IPS-18a (cell line): ENCODE data around the gene EPHA4.

Experiments used
- H3K27ac ChIP-seq: one replicate; pipeline ENCODE4 v1.5.1; 2013; ENCODE audit warnings: low read length
- H3K27me3 ChIP-seq: one replicate; pipeline ENCODE4 v1.6.1; 2013; ENCODE audit warnings: mild to moderate bottlenecking, low read length; ENCODE audit not compliant: control insufficient read depth, insufficient read depth
- H3K36me3 ChIP-seq: one replicate; pipeline ENCODE4 v1.6.1; 2013; ENCODE audit warnings: low read depth, low read length; ENCODE audit not compliant: control insufficient read depth
- H3K4me1 ChIP-seq: one replicate; pipeline ENCODE4 v1.6.1; 2013; ENCODE audit warnings: low read depth, low read length; ENCODE audit not compliant: control insufficient read depth
- H3K4me3 ChIP-seq: one replicate; pipeline ENCODE4 v1.5.1; 2013; ENCODE audit warnings: low read length
- H3K9ac ChIP-seq: one replicate; pipeline ENCODE4 v1.6.1; 2013; ENCODE audit warnings: mild to moderate bottlenecking, low read length, moderate library complexity
- H3K9me3 ChIP-seq: one replicate; pipeline ENCODE4 v1.6.1; 2013; ENCODE audit warnings: low read depth, low read length; ENCODE audit not compliant: control insufficient read depth

The EPHA4 gene

DNA sequence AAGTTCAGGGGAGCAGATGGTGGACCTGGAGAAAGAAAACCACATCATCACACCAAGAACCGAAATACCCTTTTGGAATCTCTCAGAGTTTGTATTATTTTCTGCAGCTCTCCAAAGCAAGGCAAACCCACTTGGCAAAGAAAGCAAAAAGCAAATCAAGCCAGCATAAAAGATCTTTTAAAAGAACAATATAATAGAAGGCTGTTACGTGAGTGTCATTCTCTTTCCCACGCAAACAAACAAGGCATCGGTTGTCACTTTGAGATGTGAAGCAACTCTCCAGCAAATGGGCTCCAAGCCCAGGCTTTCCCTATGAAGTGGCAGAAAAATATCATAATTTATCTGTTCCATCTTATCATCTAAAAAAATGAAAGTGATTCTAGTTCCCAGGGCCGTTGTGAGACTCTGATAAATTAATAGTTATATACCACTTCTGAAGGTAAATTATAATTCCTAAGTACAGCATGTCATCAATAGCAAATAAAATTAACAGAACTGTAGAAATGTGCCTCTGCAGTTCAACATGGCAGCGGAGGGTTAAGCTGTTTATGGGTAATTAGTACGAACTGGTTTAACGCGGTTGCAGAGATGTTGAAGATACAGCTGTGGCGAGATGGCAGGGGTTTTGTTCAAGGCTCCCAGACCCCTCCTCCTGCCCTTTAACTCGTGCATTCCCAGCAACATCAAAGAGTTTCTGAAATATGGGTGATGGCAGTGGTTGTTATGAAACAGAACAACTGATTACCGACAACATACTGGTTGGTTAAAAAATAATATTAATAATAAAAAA, 89.2 kb downstream of the EPHA4 start:
- Histone ChIP-seq H3K4me3 (no peak overlapping the region), H3K27me3 (no peaks in the 10 kb centered on the region), H3K4me1 (peaks cover 7% of the 10 kb centered on the region), H3K9me3 (no peaks in the 10 kb centered on the region), H3K36me3 (no peaks in the 10 kb centered on the region), H3K9ac (no peak overlapping the region), H3K27ac (no peak overlapping the region)

GRCh38 chr2:221480821-221481220, 91.3 kb downstream of the EPHA4 start:
- Histone ChIP-seq H3K9ac (no peak overlapping the region), H3K4me1 (peaks cover 7% of the 10 kb centered on the region), H3K27me3 (no peaks in the 10 kb centered on the region), H3K4me3 (no peak overlapping the region), H3K9me3 (no peaks in the 10 kb centered on the region), H3K36me3 (no peaks in the 10 kb centered on the region), H3K27ac (no peak overlapping the region)

DNA sequence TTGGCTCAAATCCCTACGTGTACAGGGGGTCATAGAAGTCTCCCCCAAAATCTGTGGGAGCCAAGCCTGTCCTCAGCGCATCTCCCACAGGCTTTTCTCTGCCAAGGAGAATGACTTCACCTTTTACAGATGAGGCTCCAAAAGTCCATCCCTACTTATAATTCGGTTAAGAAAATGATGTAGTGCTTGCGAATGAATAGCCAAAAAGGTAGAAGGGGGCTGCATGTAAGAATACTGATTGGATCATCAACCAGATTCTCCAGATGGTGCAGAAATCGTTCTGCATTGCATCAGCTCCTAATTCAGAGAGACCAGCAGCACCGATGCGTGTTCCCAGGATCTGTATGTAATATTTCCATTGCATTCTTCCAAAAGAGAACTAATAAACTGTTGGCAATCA, 91.9 kb downstream of the EPHA4 start:
- H3K27ac ChIP-seq: no peak overlapping the region
- peaks cover 7% of the 10 kb centered on the region for H3K4me1 ChIP-seq
- H3K27me3 ChIP-seq: no peaks in the 10 kb centered on the region
- H3K9ac ChIP-seq: no peak overlapping the region
- H3K36me3 ChIP-seq: no peaks in the 10 kb centered on the region
- H3K4me3 ChIP-seq: no peak overlapping the region
- H3K9me3 ChIP-seq: no peaks in the 10 kb centered on the region

GRCh38 chr2:221478485-221478863, 93.6 kb downstream of the EPHA4 start:
- no peaks in the 10 kb centered on the region for H3K9me3 ChIP-seq
- H3K27me3 ChIP-seq: no peaks in the 10 kb centered on the region
- H3K9ac ChIP-seq: no peak overlapping the region
- no peaks in the 10 kb centered on the region for H3K36me3 ChIP-seq
- peaks cover 7% of the 10 kb centered on the region for H3K4me1 ChIP-seq
- H3K4me3 ChIP-seq: no peak overlapping the region
- H3K27ac ChIP-seq: no peak overlapping the region

DNA sequence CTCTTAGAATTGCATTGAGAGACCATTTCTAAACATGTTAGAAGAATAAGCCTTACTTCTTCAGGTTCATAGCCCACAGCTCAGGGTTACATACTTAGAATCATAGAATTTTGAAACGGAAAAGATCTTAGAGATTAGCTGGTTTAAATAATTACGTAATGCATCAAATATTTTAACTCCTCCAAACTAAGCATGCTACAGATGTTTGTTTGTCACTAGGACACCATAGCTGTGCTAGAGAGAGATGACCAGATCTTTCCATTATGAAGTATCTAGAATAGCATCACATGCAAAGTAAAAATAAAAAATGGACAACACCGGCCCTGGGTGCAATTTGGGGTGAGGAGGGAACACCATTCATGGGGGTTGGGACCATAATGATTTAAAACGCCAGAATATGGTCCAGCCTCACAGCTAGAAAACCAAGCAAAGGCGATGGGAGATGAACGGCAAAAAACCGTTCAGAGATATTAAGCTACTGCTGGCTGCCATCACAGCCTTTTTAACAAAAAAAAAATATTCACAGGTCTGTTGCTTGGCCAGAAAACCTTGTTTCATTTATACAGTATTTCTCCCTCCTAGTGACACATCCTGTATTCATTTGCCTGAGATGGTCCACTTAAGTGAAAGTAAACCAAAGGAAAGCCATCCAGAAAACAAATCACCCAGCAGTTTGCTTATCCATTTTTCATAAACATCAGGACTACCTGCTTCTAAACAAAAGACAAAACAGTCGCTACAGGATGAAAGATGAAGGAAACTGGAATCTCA, 94.2 kb downstream of the EPHA4 start:
- H3K9me3 ChIP-seq: no peaks in the 10 kb centered on the region
- no peaks in the 10 kb centered on the region for H3K27me3 ChIP-seq
- H3K4me3 ChIP-seq: no peak overlapping the region
- peaks cover 7% of the 10 kb centered on the region for H3K4me1 ChIP-seq
- no peaks in the 10 kb centered on the region for H3K36me3 ChIP-seq
- no peak overlapping the region for H3K27ac ChIP-seq
- H3K9ac ChIP-seq: no peak overlapping the region

GRCh38 chr2:221476195-221476594, 95.9 kb downstream of the EPHA4 start:
- Histone ChIP-seq H3K27ac (no peak overlapping the region), H3K4me3 (no peak overlapping the region), H3K9ac (no peak overlapping the region), H3K27me3 (no peaks in the 10 kb centered on the region), H3K36me3 (no peaks in the 10 kb centered on the region), H3K4me1 (peaks cover 7% of the 10 kb centered on the region), H3K9me3 (no peaks in the 10 kb centered on the region)

- no peaks in the 10 kb centered on the region for H3K9me3 ChIP-seq
- H3K9ac ChIP-seq: no peak overlapping the region
- no peak overlapping the region for H3K4me3 ChIP-seq
- H3K27ac ChIP-seq: no peak overlapping the region
- no peaks in the 10 kb centered on the region for H3K36me3 ChIP-seq
- H3K27me3 ChIP-seq: peaks cover 20% of the 10 kb centered on the region
- H3K4me1 ChIP-seq: peaks cover 6% of the 10 kb centered on the region
Observed at GRCh38 chr2:221473451-221473850, 98.7 kb downstream of the EPHA4 start.

GRCh38 chr2:221468317-221468716, 103.8 kb downstream of the EPHA4 start:
- H3K27me3 ChIP-seq: peaks cover 33% of the 10 kb centered on the region
- H3K36me3 ChIP-seq: no peaks in the 10 kb centered on the region
- H3K9me3 ChIP-seq: no peaks in the 10 kb centered on the region
- peaks cover 24% of the 10 kb centered on the region for H3K4me1 ChIP-seq
- H3K9ac ChIP-seq: no peak overlapping the region
- no peak overlapping the region for H3K27ac ChIP-seq
- H3K4me3 ChIP-seq: no peak overlapping the region

DNA sequence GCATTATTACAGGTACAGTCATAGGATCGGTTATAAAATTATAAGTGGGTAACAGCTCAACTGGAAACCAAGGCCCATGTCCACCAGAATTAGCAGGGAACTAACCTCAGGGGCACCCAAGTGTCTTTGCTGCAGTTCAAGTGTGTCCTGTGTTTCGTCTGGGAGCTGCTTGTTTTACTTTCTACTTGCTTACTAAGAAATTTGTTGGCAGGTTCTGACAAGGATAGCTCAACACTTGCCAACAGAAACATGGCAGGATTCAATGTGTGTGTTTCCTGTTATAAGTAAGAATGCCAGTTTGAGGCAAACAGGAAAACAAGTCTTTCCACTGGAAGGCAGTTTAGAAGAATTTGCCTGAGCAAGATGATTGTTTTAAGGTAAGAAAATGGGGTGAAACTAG, 104.5 kb downstream of the EPHA4 start:
- no peak overlapping the region for H3K9ac ChIP-seq
- peaks cover 26% of the 10 kb centered on the region for H3K4me1 ChIP-seq
- peaks cover 33% of the 10 kb centered on the region for H3K27me3 ChIP-seq
- no peak overlapping the region for H3K27ac ChIP-seq
- no peaks in the 10 kb centered on the region for H3K36me3 ChIP-seq
- H3K9me3 ChIP-seq: no peaks in the 10 kb centered on the region
- H3K4me3 ChIP-seq: no peak overlapping the region

- no peak overlapping the region for H3K9ac ChIP-seq
- H3K27ac ChIP-seq: no peak overlapping the region
- H3K4me1 ChIP-seq: peaks cover 26% of the 10 kb centered on the region
- H3K36me3 ChIP-seq: no peaks in the 10 kb centered on the region
- H3K9me3 ChIP-seq: no peaks in the 10 kb centered on the region
- no peak overlapping the region for H3K4me3 ChIP-seq
- peaks cover 33% of the 10 kb centered on the region for H3K27me3 ChIP-seq
Observed at GRCh38 chr2:221466744-221467143, 105.4 kb downstream of the EPHA4 start.

- H3K27me3 ChIP-seq: peaks cover 33% of the 10 kb centered on the region
- peaks cover 26% of the 10 kb centered on the region for H3K4me1 ChIP-seq
- H3K9me3 ChIP-seq: no peaks in the 10 kb centered on the region
- no peak overlapping the region for H3K9ac ChIP-seq
- H3K4me3 ChIP-seq: no peak overlapping the region
- no peak overlapping the region for H3K27ac ChIP-seq
- no peaks in the 10 kb centered on the region for H3K36me3 ChIP-seq
Observed at GRCh38 chr2:221465776-221466175, 106.3 kb downstream of the EPHA4 start.

GRCh38 chr2:221464971-221465370, 107.1 kb downstream of the EPHA4 start:
- H3K9ac ChIP-seq: no peak overlapping the region
- H3K4me1 ChIP-seq: peaks cover 26% of the 10 kb centered on the region

More at GRCh38 chr2:221464971-221465370, 107.1 kb downstream of the EPHA4 start:
- no peak overlapping the region for H3K4me3 ChIP-seq
- H3K27ac ChIP-seq: no peak overlapping the region
- no peaks in the 10 kb centered on the region for H3K36me3 ChIP-seq
- peaks cover 28% of the 10 kb centered on the region for H3K27me3 ChIP-seq
- no peaks in the 10 kb centered on the region for H3K9me3 ChIP-seq
